ENCODE measurements around the gene WDR59. TPM values are rescaled to one million over a fixed set of nuclear protein-coding genes. Genes with fewer than 3 reads are reported as not detected.

The WDR59 gene
- total RNA-seq, 2 donors from 2014 or later = 29.6 to 59.3 TPM

DNA sequence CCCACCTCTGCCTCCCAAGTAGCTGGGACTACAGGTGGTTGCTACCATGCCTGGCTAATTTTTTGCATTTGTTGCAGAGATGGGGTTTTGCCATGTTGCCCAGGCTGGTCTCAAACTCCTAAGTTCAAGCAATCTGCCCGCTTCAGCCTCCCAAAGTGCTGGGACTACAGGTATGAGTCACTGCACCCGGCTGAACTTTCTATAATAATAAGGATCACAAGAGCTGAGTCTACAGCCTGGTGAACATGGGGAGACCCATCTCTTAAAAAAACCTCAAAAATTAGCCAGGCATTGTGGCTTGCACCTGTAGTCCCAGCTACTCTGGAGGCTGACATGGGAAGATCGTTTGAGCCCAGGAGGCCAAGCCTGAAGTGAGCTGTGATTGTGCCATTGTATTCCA lies 53.5 kb downstream of the WDR59 start:
- no peaks in the 10 kb centered on the region for H3K27me3 ChIP-seq
- intact Hi-C loops (cut with DNase I) = no loop called here
- H3K4me3 ChIP-seq = no peak overlapping the region
- no peaks in the 10 kb centered on the region for H3K9me3 ChIP-seq
- TF ChIP-seq POLR2A (IDR thresholded peaks at IDR 0.05) (no peak), CTCF (IDR thresholded peaks at IDR 0.05) (no peak)
- no peaks in the 10 kb centered on the region for H3K4me1 ChIP-seq
- 81 to 86% methylated on average over 3 of the region's 3 CpGs for WGBS, 2 donors
- DNase-seq (no peak), ATAC-seq (no peak)
- H3K36me3 ChIP-seq (replicated peaks in 1 of 2; ENCODE audit: insufficient read depth in 1 of 2, low read depth in 2 of 2) = no peaks in the 10 kb centered on the region
- H3K27ac ChIP-seq = no peak overlapping the region

DNA sequence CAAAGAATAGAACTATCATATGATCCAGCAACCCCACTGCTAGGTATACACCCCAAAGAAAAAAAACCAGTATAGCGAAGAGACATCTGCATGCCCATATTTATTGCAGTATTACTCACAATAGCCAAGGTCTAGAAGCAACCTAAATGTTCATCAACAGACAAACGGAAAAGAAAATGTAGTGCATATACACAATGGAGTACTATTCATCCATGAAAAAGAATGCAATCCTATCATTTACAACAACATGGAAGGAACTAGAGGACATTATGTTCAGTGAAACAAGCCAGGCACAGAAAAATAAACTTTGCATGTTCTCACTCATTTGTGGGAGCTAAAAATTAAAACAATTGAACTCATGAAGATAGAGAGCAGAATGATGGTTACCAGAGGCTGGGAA lies 55.3 kb downstream of the WDR59 start:
- no peak for TF ChIP-seq CTCF (IDR thresholded peaks at IDR 0.05)
- no peak for TF ChIP-seq POLR2A (IDR thresholded peaks at IDR 0.05)
- intact Hi-C loops (cut with DNase I) = no loop called here
- ATAC-seq = no peak
- no peak for DNase-seq
- no peaks in the 10 kb centered on the region for H3K27me3 ChIP-seq
- no peak overlapping the region for H3K27ac ChIP-seq
- no peaks in the 10 kb centered on the region for H3K36me3 ChIP-seq (replicated peaks in 1 of 2; ENCODE audit: insufficient read depth in 1 of 2, low read depth in 2 of 2)
- peaks cover 5% of the 10 kb centered on the region for H3K4me1 ChIP-seq
- H3K4me3 ChIP-seq = no peak overlapping the region
- 91 to 97% methylated on average over 2 of the region's 2 CpGs for WGBS, 2 donors
- no peaks in the 10 kb centered on the region for H3K9me3 ChIP-seq

- H3K4me1 ChIP-seq = peaks cover 34% of the 10 kb centered on the region
- peaks cover 0 to under 1% of the 10 kb centered on the region in 2 donors for H3K36me3 ChIP-seq (replicated peaks in 1 of 2; ENCODE audit: insufficient read depth in 1 of 2, low read depth in 2 of 2)
- no peak overlapping the region for H3K4me3 ChIP-seq
- H3K27ac ChIP-seq = no peak overlapping the region
- no peak for DNase-seq
- WGBS, 2 donors = 82 to 87% methylated on average over 3 of the region's 3 CpGs
- TF ChIP-seq CTCF (IDR thresholded peaks at IDR 0.05) (no peak), POLR2A (IDR thresholded peaks at IDR 0.05) (no peak)
- no peaks in the 10 kb centered on the region for H3K9me3 ChIP-seq
- ATAC-seq = no peak
- intact Hi-C loops (cut with DNase I) = no loop called here
- no peaks in the 10 kb centered on the region for H3K27me3 ChIP-seq
These were observed 58.1 kb downstream of the WDR59 start for GRCh38 chr16:74926805-74927204.

DNA sequence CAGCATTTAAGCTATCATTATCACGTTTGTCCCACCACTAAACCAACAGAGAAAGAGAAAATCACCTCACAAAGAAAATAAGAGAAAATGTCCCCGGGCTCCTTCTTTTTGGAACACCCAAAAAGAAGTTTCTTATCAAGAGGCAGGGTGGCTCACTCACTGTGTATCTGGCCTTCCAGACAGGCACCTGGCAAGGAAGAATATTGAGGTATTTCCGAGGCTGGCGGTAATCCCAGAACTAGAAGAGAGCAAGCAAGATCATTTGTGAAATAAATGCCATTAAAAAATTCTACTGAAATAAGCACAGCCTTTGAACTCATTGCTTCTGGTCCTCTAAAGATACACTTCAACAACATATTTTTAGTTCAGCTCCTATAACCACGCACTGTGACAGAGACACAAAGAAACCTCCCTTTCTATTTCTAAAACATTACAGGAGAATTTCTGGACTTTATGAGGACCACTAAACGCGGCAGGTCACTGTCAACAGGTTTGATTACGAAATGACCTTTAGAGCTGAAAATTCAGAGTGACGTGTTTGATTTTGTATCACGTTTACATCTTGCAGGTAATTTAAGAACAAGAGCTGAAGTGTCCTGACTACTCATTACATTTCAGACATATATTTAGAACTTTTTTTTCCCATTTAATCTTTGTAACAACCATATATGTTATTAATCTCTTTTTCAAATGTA lies 61.0 kb downstream of the WDR59 start:
- Histone ChIP-seq H3K4me1 (peaks cover 39% of the 10 kb centered on the region), H3K27ac (peak overlapping the region in 3 of 4 donors; percentile 8 to 51 (median 11)), H3K9me3 (no peaks in the 10 kb centered on the region), H3K4me3 (no peak overlapping the region), H3K27me3 (no peaks in the 10 kb centered on the region), H3K36me3 (replicated peaks in 1 of 2; ENCODE audit: insufficient read depth in 1 of 2, low read depth in 2 of 2) (peaks cover 0 to 2% of the 10 kb centered on the region in 2 donors)
- DNase-seq (peak; percentile 31 to 50 (median 46)), ATAC-seq (peak; percentile 59)
- 21 to 23% methylated on average over 10 of the region's 10 CpGs for WGBS, 2 donors
- TF ChIP-seq CTCF (IDR thresholded peaks at IDR 0.05) = no peak
- TF ChIP-seq POLR2A (IDR thresholded peaks at IDR 0.05) = no peak
- intact Hi-C loops (cut with DNase I) = no loop called here
